NOMO-1 treated with dmso at 0.1 percent for 144 hours (cell line): ENCODE data around the gene HMHB1.
"Not testable (repeated sequence)": the region's sequence is repeated elsewhere in the genome, so short reads cannot be mapped to it uniquely, and the experiment has no call there.

Experiments
- DNase-seq: peaks from one replicate; lab custom pipeline; 2025; ENCODE audit not compliant: unreplicated experiment; lab: John Stamatoyannopoulos, UW

Gene HMHB1

GRCh38 chr5:143801252-143801939 lies 10.6 kb upstream of the HMHB1 start:
- DNase-seq = no peak

- DNase-seq = no peak
Measured at GRCh38 chr5:143805861-143806260, 6.1 kb upstream of the HMHB1 start.

- DNase-seq = no peak
Measured at GRCh38 chr5:143806579-143806978, 5.4 kb upstream of the HMHB1 start.

- no peak for DNase-seq
Measured at GRCh38 chr5:143807401-143807800, 4.6 kb upstream of the HMHB1 start.

GRCh38 chr5:143816370-143816769 lies 4.4 kb downstream of the HMHB1 start:
- DNase-seq = not testable (repeated sequence)

- no peak for DNase-seq
Measured at GRCh38 chr5:143819716-143820115, 7.8 kb downstream of the HMHB1 start.

- no peak for DNase-seq
Measured at GRCh38 chr5:143820451-143820850, 8.5 kb downstream of the HMHB1 start.

- peak; percentile 56 for DNase-seq
Measured at GRCh38 chr5:143824851-143825720, 13.1 kb downstream of the HMHB1 start.

GRCh38 chr5:143826951-143827444 lies 15.0 kb downstream of the HMHB1 start:
- no peak for DNase-seq

- no peak for DNase-seq
Measured at GRCh38 chr5:143828710-143829109, 16.7 kb downstream of the HMHB1 start.

- DNase-seq = no peak
Measured at GRCh38 chr5:143833177-143833576, 21.2 kb downstream of the HMHB1 start.

- no peak for DNase-seq
Measured at GRCh38 chr5:143835251-143835650, 23.3 kb downstream of the HMHB1 start.

- DNase-seq = no peak
Measured at GRCh38 chr5:143836161-143836725, 24.3 kb downstream of the HMHB1 start.

- DNase-seq = no peak
Measured at GRCh38 chr5:143837306-143837848, 25.4 kb downstream of the HMHB1 start.

- DNase-seq = no peak
Measured at GRCh38 chr5:143841446-143841845, 29.5 kb downstream of the HMHB1 start.

GRCh38 chr5:143842920-143843319 lies 31.0 kb downstream of the HMHB1 start:
- DNase-seq = no peak

GRCh38 chr5:143843461-143843860 lies 31.5 kb downstream of the HMHB1 start:
- DNase-seq = no peak

- DNase-seq = no peak
Measured at GRCh38 chr5:143850050-143850683, 38.2 kb downstream of the HMHB1 start.

- DNase-seq = no peak
Measured at GRCh38 chr5:143851383-143851782, 39.4 kb downstream of the HMHB1 start.

GRCh38 chr5:143860211-143860610 lies 48.2 kb downstream of the HMHB1 start:
- DNase-seq = no peak

- DNase-seq = peak; percentile 1
Measured at GRCh38 chr5:143862271-143862670, 50.3 kb downstream of the HMHB1 start.
